ENCODE results near the gene GP1BA. TPM values are rescaled to one million over a fixed set of nuclear protein-coding genes. Genes with fewer than 3 reads are reported as not detected.
"Not testable (repeated sequence)": the region's sequence is repeated elsewhere in the genome, so short reads cannot be mapped to it uniquely, and the experiment has no call there.

GP1BA gene
- total RNA-seq, 2 donors from 2014 or later = 0.12 TPM; not detected in 1

GRCh38 chr17:4897785-4898184 lies 34.3 kb upstream of the GP1BA start:
- ATAC-seq = no peak
- peaks cover 18 to 28% of the 10 kb centered on the region in 2 donors for H3K4me1 Mint-ChIP-seq (ENCODE audit: low read depth in 2 of 2)
- no peak for DNase-seq (ENCODE audit: low spot score)
- peak overlapping the region; percentile 58 for H3K4me3 Mint-ChIP-seq
- no peaks in the 10 kb centered on the region for H3K36me3 Mint-ChIP-seq
- no peaks in the 10 kb centered on the region for H3K27me3 Mint-ChIP-seq
- no peaks in the 10 kb centered on the region for H3K9me3 Mint-ChIP-seq
- peak overlapping the region in 1 of 2 donors; percentile 65 for H3K27ac Mint-ChIP-seq

DNA sequence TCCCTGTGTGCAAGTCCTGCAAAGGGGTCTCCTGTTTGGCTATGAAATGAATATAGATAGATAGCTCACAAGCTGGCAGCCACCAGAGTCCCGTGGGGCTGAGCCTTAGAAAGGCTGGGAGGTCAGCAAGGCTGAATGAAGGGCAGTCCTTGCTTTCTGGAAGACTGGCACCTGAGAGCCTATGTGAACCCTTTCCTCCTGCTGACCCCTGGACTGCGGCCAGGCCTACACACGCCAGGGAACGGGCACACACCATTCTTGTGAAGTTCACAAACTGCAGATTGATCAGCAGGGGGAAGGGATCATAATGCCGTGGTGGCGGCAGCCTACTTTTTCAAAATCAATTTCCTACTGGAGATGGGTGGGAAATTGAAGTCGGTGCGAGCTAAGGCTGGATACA lies 33.7 kb upstream of the GP1BA start:
- DNase-seq (ENCODE audit: low spot score) (no peak), ATAC-seq (no peak)
- peak overlapping the region in 1 of 2 donors; percentile 65 for H3K27ac Mint-ChIP-seq
- H3K36me3 Mint-ChIP-seq = no peaks in the 10 kb centered on the region
- H3K4me1 Mint-ChIP-seq (ENCODE audit: low read depth in 2 of 2) = peaks cover 24 to 34% of the 10 kb centered on the region in 2 donors
- peak overlapping the region; percentile 58 for H3K4me3 Mint-ChIP-seq
- no peaks in the 10 kb centered on the region for H3K9me3 Mint-ChIP-seq
- no peaks in the 10 kb centered on the region for H3K27me3 Mint-ChIP-seq

DNA sequence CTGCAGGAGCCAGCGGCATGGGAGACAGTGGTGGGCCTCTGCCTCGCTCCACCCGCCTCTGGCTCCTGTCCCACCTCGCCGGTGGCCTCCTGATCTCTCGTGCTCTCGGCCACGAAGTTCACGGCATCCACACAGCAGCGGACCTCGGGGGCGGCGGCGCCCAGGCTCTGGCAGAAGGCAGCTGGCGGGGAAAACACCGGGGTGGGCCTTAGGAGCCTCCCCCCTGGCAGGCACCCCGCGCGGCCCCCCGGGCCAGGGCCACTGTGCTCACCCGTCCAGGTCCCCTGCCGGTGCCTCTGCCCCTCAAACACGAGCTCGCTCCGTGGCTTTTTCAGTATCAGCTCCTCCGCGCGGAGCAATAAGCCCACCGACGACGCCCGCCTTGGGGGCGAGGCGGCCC lies 33.1 kb upstream of the GP1BA start:
- Mint-ChIP-seq H3K9me3 (no peaks in the 10 kb centered on the region), H3K36me3 (no peaks in the 10 kb centered on the region), H3K4me3 (peak overlapping the region; percentile 58), H3K27me3 (no peaks in the 10 kb centered on the region), H3K27ac (peak overlapping the region in 1 of 2 donors; percentile 68), H3K4me1 (ENCODE audit: low read depth in 2 of 2) (peaks cover 26 to 38% of the 10 kb centered on the region in 2 donors)
- ATAC-seq = no peak
- no peak for DNase-seq (ENCODE audit: low spot score)

GRCh38 chr17:4899341-4900230 lies 32.5 kb upstream of the GP1BA start, which contains the start of gene C17orf107:
TSS of gene C17orf107 (plus strand) at chr17:4899536. CDS start at chr17:4899763, 227 bp downstream.
- peak; percentile 84 to 92 for ATAC-seq
- Mint-ChIP-seq H3K36me3 (no peaks in the 10 kb centered on the region), H3K9me3 (no peaks in the 10 kb centered on the region), H3K27me3 (no peaks in the 10 kb centered on the region), H3K4me3 (peak within 1 kb of the TSS; percentile 89), H3K4me1 (ENCODE audit: low read depth in 2 of 2) (peaks cover 26 to 38% of the 10 kb centered on the region in 2 donors), H3K27ac (peak within 1 kb of the TSS; percentile 68 to 91)
- DNase-seq (ENCODE audit: low spot score) = peak; percentile 95

DNA sequence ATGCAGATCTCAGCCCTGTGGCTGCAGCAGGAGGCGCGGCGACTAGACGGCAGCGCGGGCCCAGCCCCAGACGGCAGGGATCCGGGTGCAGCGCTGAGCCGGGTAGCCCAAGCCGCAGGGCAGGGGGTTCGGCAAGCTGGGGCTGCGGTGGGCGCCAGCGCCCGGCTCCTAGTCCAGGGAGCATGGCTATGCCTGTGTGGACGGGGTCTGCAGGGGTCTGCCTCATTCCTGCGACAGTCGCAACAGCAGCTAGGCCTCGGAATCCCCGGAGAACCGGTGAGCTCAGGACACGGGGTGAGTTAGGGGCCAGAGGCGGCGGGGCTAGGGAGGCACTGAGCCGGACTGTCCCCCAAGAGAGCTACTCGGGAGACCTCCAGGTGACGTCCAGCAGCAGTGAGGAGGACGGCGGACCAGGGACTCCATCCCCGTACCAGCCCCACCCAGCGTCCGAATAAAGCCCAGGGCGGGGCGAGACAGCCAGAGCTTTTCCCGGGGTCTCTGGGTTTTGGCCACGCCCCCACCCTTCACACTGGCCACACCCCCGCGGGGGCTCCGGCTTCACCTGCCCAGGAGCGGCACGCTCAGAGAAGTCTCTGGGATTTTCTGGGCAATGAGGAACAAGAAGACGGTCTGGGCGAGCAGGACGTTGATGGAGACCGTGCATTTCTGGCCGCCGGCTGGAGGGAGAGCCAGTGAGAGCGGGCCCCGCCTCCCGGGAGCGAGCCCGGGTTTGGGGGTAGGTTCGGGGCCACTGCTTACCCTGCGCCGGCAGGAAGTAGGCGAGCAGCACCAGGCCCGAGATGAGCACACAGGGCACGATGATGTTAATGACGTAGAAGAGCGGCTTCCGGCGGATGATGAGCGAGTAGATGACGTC lies 31.6 kb upstream of the GP1BA start:
- Mint-ChIP-seq H3K36me3 (no peaks in the 10 kb centered on the region), H3K27me3 (no peaks in the 10 kb centered on the region), H3K9me3 (no peaks in the 10 kb centered on the region), H3K4me1 (ENCODE audit: low read depth in 2 of 2) (peaks cover 26 to 38% of the 10 kb centered on the region in 2 donors), H3K27ac (peak overlapping the region; percentile 68 to 91), H3K4me3 (peak overlapping the region; percentile 89)
- peak; percentile 79 for DNase-seq (ENCODE audit: low spot score)
- ATAC-seq = peak; percentile 56 to 59

DNA sequence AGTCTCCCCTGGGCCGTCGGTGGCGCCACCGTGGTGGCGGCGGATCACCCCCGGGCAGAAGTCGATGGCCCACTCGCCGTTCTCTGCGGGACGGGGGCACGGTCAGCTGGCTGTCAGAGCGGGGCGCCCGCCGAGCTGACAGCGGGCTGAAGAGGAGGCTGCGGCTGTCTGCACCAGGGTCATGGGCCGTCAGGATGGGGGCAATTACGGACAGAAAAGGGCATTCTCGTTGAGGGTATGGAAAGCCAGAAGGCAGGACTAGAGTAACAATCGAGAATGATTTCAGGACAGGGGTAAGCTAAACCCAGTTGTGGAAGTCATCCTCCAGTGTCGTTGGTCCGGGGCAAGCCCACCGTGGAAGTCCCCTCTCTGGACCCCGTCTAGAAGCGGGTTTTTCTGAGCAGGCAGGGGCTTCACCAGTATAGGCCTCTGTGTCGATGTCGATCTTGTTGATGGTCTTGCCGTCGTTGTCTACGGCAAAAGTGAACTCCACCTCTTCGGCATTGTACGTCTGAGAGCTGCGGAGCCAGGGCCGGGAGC lies 30.9 kb upstream of the GP1BA start:
- Mint-ChIP-seq H3K4me1 (ENCODE audit: low read depth in 2 of 2) (peaks cover 26 to 38% of the 10 kb centered on the region in 2 donors), H3K9me3 (no peaks in the 10 kb centered on the region), H3K36me3 (no peaks in the 10 kb centered on the region), H3K27ac (peak overlapping the region; percentile 57 to 78), H3K27me3 (no peaks in the 10 kb centered on the region), H3K4me3 (peak overlapping the region; percentile 89)
- DNase-seq (ENCODE audit: low spot score) = no peak
- no peak for ATAC-seq

- Mint-ChIP-seq H3K36me3 (no peaks in the 10 kb centered on the region), H3K27me3 (no peaks in the 10 kb centered on the region), H3K4me1 (ENCODE audit: low read depth in 2 of 2) (peaks cover 26 to 38% of the 10 kb centered on the region in 2 donors), H3K9me3 (no peaks in the 10 kb centered on the region), H3K27ac (peak overlapping the region; percentile 82 to 92), H3K4me3 (peak overlapping the region; percentile 84)
- DNase-seq (ENCODE audit: low spot score) (no peak), ATAC-seq (peak; percentile 32 to 63)
Measured at GRCh38 chr17:4901648-4902344, 30.3 kb upstream of the GP1BA start.

DNA sequence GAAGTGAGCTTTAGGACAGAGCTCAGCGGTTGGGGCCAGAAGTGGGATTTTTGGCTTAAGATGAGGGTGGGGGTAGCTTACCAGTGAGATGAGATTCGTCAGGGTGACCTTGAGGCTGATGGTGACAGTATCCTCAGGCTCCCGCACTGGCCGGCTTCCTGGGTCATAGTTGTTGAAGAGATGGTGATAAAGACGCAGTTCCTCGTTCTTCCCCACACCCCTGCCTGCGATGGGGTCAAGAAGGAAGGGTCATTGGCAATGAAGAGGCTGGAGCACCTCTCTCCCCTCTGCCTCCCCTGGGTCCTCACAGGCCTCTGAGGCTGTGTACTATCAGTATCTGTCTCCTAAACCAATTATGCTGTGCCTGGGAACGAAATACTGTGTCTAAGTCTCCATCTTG lies 29.5 kb upstream of the GP1BA start:
- no peak for DNase-seq (ENCODE audit: low spot score)
- peaks cover 26 to 38% of the 10 kb centered on the region in 2 donors for H3K4me1 Mint-ChIP-seq (ENCODE audit: low read depth in 2 of 2)
- H3K4me3 Mint-ChIP-seq = peak overlapping the region; percentile 84
- H3K27ac Mint-ChIP-seq = peak overlapping the region; percentile 82 to 92
- ATAC-seq = no peak
- H3K36me3 Mint-ChIP-seq = no peaks in the 10 kb centered on the region
- no peaks in the 10 kb centered on the region for H3K27me3 Mint-ChIP-seq
- H3K9me3 Mint-ChIP-seq = no peaks in the 10 kb centered on the region

- no peaks in the 10 kb centered on the region for H3K27me3 Mint-ChIP-seq
- H3K27ac Mint-ChIP-seq = peak within 1 kb of the TSS; percentile 82 to 92
- peak; percentile 76 for DNase-seq (ENCODE audit: low spot score)
- H3K4me3 Mint-ChIP-seq = peak within 1 kb of the TSS; percentile 84
- H3K36me3 Mint-ChIP-seq = no peaks in the 10 kb centered on the region
- H3K4me1 Mint-ChIP-seq (ENCODE audit: low read depth in 2 of 2) = peaks cover 26 to 38% of the 10 kb centered on the region in 2 donors
- peak; percentile 13 to 31 for ATAC-seq
- H3K9me3 Mint-ChIP-seq = no peaks in the 10 kb centered on the region
Measured at GRCh38 chr17:4903051-4903818, 28.8 kb upstream of the GP1BA start, which contains the start of gene CHRNE. TSS of gene CHRNE (minus strand) at chr17:4903098. CDS start at chr17:4903063, 35 bp downstream.

GRCh38 chr17:4906642-4907041 lies 25.4 kb upstream of the GP1BA start:
- not testable (repeated sequence) for H3K4me3 Mint-ChIP-seq; ATAC-seq; H3K27ac Mint-ChIP-seq; H3K27me3 Mint-ChIP-seq; DNase-seq (ENCODE audit: low spot score); H3K9me3 Mint-ChIP-seq; H3K36me3 Mint-ChIP-seq
- peaks cover 15 to 19% of the 10 kb centered on the region in 2 donors for H3K4me1 Mint-ChIP-seq (ENCODE audit: low read depth in 2 of 2)

DNA sequence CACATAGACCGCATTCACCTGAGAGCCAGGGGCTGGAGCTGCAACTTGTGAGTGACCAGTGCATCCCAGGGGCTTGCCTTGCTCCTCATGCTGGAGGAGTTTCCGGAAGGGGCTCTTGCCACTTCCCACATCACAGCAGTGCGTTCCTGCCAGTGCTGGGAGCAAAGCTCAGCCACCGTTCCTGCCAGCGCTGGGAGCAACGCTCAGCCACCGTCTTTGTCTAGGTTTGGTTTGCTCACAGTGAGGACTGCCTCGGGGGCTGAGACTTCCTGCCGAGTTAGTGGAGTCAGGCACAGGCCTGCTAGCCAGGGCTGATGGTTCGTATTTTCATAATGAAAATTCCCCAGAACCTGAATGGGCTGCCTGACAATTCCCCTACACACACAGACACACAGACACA lies 23.8 kb upstream of the GP1BA start:
- no peak for DNase-seq (ENCODE audit: low spot score)

GRCh38 chr17:4908711-4909496 lies 23.2 kb upstream of the GP1BA start:
- peak; percentile 84 for DNase-seq (ENCODE audit: low spot score)
- no peak overlapping the region for H3K27ac Mint-ChIP-seq
- ATAC-seq = peak; percentile 95 to 96
- H3K36me3 Mint-ChIP-seq = no peaks in the 10 kb centered on the region
- no peaks in the 10 kb centered on the region for H3K4me1 Mint-ChIP-seq (ENCODE audit: low read depth in 2 of 2)
- no peak overlapping the region for H3K4me3 Mint-ChIP-seq
- H3K9me3 Mint-ChIP-seq = no peaks in the 10 kb centered on the region
- H3K27me3 Mint-ChIP-seq = no peaks in the 10 kb centered on the region

More for the DNA sequence above, 23.8 kb upstream of the GP1BA start:
- H3K4me1 Mint-ChIP-seq (ENCODE audit: low read depth in 2 of 2) = peaks cover 3 to 5% of the 10 kb centered on the region in 2 donors
- H3K9me3 Mint-ChIP-seq = no peaks in the 10 kb centered on the region
- H3K27ac Mint-ChIP-seq = no peak overlapping the region
- no peaks in the 10 kb centered on the region for H3K27me3 Mint-ChIP-seq
- ATAC-seq = no peak
- no peaks in the 10 kb centered on the region for H3K36me3 Mint-ChIP-seq
- H3K4me3 Mint-ChIP-seq = no peak overlapping the region
